ENCODE measurements around the gene WNT7A. TPM values are rescaled to one million over a fixed set of nuclear protein-coding genes. Genes with fewer than 3 reads are reported as not detected.

Gene WNT7A
- total RNA-seq, 4 donors from 2014 or later: 0.09 to 0.91 (median 0.73) TPM; not detected in 1

DNA sequence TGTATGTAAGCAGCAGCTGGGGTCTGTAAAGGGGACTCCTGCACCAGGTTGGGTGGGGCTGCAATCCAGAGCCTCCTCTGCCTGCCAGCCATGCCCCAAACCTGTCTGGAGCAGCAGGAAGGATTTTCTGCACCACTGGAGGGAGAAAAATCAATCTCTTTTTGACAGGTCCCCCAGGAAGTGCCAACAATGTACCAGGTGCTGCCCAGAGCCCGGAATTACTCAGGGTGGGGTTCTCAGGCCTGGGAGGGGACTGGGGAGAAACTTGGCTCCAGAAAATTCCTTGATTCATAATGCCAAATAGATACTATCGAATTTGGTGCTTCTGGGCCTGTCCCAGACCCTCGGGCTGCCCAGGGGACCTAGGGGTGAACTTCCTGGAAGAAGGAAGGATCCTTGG, 52.6 kb downstream of the WNT7A start:
- WGBS, 2 donors: 35 to 45% methylated on average over 2 of the region's 3 CpGs
- Histone ChIP-seq H3K27ac (no peak overlapping the region), H3K4me1 (peaks cover 9 to 28% (median 12%) of the 10 kb centered on the region in 3 donors), H3K4me3 (no peak overlapping the region), H3K27me3 (peaks cover 0 to 40% (median 0%) of the 10 kb centered on the region in 4 donors), H3K9me3 (peaks cover 0 to 5% (median 0%) of the 10 kb centered on the region in 3 donors), H3K36me3 (no peaks in the 10 kb centered on the region)
- no peak for DNase-seq
- intact Hi-C loops (cut with DNase I): no loop called here
- no peak for TF ChIP-seq POLR2A (IDR thresholded peaks at IDR 0.05)
- TF ChIP-seq, protein P1, sequence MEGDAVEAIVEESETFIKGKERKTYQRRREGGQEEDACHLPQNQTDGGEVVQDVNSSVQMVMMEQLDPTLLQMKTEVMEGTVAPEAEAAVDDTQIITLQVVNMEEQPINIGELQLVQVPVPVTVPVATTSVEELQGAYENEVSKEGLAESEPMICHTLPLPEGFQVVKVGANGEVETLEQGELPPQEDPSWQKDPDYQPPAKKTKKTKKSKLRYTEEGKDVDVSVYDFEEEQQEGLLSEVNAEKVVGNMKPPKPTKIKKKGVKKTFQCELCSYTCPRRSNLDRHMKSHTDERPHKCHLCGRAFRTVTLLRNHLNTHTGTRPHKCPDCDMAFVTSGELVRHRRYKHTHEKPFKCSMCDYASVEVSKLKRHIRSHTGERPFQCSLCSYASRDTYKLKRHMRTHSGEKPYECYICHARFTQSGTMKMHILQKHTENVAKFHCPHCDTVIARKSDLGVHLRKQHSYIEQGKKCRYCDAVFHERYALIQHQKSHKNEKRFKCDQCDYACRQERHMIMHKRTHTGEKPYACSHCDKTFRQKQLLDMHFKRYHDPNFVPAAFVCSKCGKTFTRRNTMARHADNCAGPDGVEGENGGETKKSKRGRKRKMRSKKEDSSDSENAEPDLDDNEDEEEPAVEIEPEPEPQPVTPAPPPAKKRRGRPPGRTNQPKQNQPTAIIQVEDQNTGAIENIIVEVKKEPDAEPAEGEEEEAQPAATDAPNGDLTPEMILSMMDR (IDR thresholded peaks at IDR 0.05): no peak

DNA sequence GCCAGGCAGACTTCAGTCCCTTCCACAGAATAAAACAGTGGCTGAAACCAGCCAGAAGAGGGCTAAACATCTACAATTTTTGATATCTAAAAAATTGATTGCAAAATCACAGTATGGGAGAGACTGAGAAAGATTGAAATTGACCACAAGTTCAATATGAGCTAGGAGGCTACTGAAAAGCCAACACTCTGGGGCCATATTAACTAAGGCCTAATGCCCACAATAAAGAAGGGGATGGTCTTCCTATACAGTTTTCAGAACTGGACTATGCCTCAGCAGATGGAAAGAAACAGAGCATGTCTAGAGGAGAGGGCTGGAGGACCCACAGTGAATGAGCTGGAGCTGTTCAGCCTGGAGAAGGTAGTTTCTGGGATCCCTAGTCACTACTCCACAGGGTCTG, 53.2 kb downstream of the WNT7A start:
- Histone ChIP-seq H3K27me3 (peaks cover 0 to 34% (median 0%) of the 10 kb centered on the region in 4 donors), H3K27ac (no peak overlapping the region), H3K4me1 (peaks cover 9 to 28% (median 12%) of the 10 kb centered on the region in 3 donors), H3K4me3 (no peak overlapping the region), H3K9me3 (peaks cover 0 to 11% (median 0%) of the 10 kb centered on the region in 3 donors), H3K36me3 (no peaks in the 10 kb centered on the region)
- intact Hi-C loops (cut with DNase I): no loop called here
- DNase-seq: no peak
- no peak for TF ChIP-seq POLR2A (IDR thresholded peaks at IDR 0.05)
- TF ChIP-seq, protein P1 (IDR thresholded peaks at IDR 0.05): no peak

DNA sequence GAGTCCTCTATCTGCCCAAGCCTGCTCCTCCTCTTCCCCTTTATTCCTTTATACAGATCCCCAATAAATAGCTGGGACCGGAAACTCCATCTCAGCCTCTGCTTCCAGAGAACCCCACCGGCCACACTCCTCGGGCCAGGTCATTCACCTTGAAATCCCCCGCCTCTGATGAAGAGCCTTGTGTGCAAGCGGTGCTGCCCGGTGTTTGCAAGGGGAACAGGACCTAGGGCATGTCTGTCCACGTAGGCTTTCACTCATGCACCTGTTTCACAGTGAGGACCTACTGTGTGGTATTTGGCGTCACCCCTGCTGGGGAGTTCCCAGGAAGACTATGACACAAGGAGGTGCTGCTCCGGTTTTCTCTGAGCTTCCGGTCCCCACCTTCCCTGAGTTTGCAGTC, 54.0 kb downstream of the WNT7A start:
- no peak overlapping the region for H3K4me3 ChIP-seq
- DNase-seq: no peak
- intact Hi-C loops (cut with DNase I): no loop called here
- no peaks in the 10 kb centered on the region for H3K36me3 ChIP-seq
- peaks cover 0 to 11% (median 0%) of the 10 kb centered on the region in 3 donors for H3K9me3 ChIP-seq
- no peak for TF ChIP-seq POLR2A (IDR thresholded peaks at IDR 0.05)
- TF ChIP-seq, protein P1 (IDR thresholded peaks at IDR 0.05): no peak
- no peak overlapping the region for H3K27ac ChIP-seq
- H3K4me1 ChIP-seq: peaks cover 9 to 28% (median 12%) of the 10 kb centered on the region in 3 donors
- 79 to 87% methylated on average over 4 to 10 of the region's 10 CpGs for WGBS, 2 donors
- peaks cover 0 to 29% (median 0%) of the 10 kb centered on the region in 4 donors for H3K27me3 ChIP-seq

DNA sequence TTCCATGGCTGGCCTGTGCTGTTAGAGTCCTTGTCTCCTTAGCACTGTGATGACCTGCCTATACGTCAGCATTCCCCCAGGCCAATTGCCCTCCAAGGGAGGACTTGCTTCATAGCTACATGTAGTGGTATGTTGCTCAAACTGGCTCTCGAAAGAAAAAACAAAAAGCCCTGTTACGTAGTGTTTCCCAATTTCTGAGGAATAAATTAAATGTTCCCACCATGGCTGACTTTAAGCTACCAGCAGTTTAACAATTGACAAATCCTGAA, 54.6 kb downstream of the WNT7A start:
- Histone ChIP-seq H3K27ac (no peak overlapping the region), H3K4me1 (peaks cover 9 to 28% (median 12%) of the 10 kb centered on the region in 3 donors), H3K36me3 (no peaks in the 10 kb centered on the region), H3K9me3 (peaks cover 0 to 11% (median 0%) of the 10 kb centered on the region in 3 donors), H3K4me3 (no peak overlapping the region), H3K27me3 (peaks cover 0 to 28% (median 0%) of the 10 kb centered on the region in 4 donors)
- intact Hi-C loops (cut with DNase I): no loop called here
- DNase-seq: no peak
- 48 to 66% methylated on average over 3 of the region's 3 CpGs for WGBS, 2 donors
- TF ChIP-seq, protein P1 (IDR thresholded peaks at IDR 0.05): no peak
- no peak for TF ChIP-seq POLR2A (IDR thresholded peaks at IDR 0.05)

DNA sequence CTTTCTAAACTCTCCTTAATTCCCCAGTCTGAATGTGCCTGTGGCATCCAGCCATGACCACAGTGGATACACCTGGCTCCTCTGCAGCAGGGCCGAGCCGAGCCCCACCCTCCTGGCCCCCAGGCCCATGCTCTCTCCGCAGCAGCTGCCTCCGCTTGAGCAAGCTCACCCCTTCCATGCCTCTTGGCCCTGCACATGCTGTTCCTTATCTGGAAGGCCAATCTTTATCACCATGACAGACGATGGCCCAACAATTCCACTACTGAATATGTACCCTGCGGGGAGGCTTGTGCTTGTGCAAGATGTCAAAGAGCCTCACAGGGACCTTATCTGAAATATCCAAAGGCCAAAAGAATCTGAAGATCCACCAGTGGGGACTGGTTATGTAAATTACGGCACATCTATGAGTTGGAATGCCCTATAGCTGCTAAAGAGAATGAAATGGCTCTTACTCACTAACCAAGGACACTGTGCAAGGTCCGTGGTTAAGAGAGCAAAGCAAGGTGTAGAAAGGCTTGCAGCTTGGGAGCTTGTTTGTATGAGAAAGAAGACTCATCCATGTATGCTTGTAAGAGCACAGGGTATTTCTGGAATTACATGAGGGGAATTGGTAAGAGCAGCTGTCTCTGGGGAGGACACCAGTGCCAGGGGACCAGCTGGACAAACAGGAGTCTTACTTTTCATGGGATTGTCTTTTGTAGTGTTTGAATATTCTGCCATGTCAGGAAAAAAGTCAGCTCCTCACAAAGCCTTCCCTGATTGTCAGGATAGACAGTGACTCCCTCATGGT, 55.2 kb downstream of the WNT7A start:
- no peak overlapping the region for H3K27ac ChIP-seq
- 61 to 78% methylated on average over 6 to 7 of the region's 8 CpGs for WGBS, 2 donors
- H3K4me1 ChIP-seq: peaks cover 9 to 28% (median 12%) of the 10 kb centered on the region in 3 donors
- no peak for DNase-seq
- H3K9me3 ChIP-seq: peaks cover 0 to 11% (median 0%) of the 10 kb centered on the region in 3 donors
- H3K27me3 ChIP-seq: peaks cover 0 to 23% (median 0%) of the 10 kb centered on the region in 4 donors
- TF ChIP-seq, protein P1 (IDR thresholded peaks at IDR 0.05): no peak
- TF ChIP-seq POLR2A (IDR thresholded peaks at IDR 0.05): no peak
- no peak overlapping the region for H3K4me3 ChIP-seq
- no peaks in the 10 kb centered on the region for H3K36me3 ChIP-seq
- intact Hi-C loops (cut with DNase I): no loop called here

All from esophagus squamous epithelium (tissue), 5 donors.